Measurements from ENCODE around the gene PRCP. TPM values are rescaled to one million over a fixed set of nuclear protein-coding genes. Genes with fewer than 3 reads are reported as not detected.
A peak's percentile ranks its signal among the peaks of the same experiment; 100 is the strongest.

PRCP gene
- total RNA-seq, 2 experiments from 2014 or later = 24.5 to 30.1 TPM

DNA sequence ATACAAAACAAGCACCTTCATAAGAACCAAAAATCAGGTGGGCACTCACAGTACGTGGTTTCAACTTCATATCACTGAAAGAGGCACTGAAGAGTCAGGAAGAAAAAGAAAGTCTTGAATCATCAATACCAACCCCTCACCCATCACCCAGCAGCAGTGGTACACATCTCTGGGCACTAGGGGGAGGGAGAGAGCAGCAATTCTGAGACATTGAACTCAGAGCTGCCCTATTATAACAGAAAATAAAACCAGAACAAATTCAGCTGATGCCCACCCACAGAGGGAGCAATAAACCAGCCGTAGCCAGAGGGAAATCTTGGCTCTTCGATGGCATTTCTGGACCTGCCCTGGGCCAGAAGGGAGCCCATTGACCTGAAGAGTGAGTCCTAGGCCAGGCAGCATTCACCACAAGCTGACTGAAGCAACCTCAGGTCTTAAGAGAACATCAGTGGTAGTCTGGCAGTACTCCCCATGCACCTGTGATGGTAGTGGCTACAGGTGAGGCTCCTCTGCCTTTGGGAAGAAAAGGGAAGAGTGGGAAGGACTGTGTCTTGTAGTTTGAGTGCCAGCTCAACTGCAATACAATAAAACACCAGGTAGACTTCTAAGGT is 124.4 kb downstream of the PRCP start:
- Mint-ChIP-seq H3K9me3 (no peaks in the 10 kb centered on the region), H3K36me3 (ENCODE audit: low read depth) (no peaks in the 10 kb centered on the region), H3K4me1 (no peaks in the 10 kb centered on the region), H3K4me3 (no peak overlapping the region), H3K27ac (no peak overlapping the region), H3K27me3 (peaks cover 24% of the 10 kb centered on the region)
- CTCF ChIA-PET = interaction anchor here (0.6 to 2.1 kb wide), 11 partner anchors 8 to 1826 kb away, joined by 3 to 10 read pairs (median 4); partner anchors contain the start of gene PRCP
- DNase-seq = peak; percentile 44
- POLR2A ChIA-PET = no interaction called here

DNA sequence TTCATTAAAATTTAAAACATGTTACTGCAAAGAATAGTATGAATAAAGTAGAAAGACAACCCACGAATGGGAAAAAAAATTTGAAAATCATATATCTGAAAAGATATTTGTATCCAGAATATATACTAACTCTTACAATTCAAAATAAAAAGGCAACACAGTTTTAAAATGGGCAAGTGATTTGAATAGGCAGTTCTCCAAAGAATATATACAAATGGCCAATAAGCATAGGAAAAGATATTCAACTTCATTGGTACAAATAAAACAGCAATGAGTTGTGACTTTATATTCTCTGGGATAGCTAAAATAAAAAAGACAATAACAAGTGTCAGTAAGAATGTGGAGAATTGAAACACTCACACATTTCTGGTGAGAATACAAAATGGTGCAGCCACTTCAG is 125.0 kb downstream of the PRCP start:
- H3K4me1 Mint-ChIP-seq = no peaks in the 10 kb centered on the region
- POLR2A ChIA-PET = no interaction called here
- CTCF ChIA-PET = interaction anchor here (0.9 to 2.1 kb wide), 7 partner anchors 9 to 125 kb away, joined by 3 to 10 read pairs (median 5); partner anchors contain the start of gene PRCP

More for the DNA sequence above, 125.0 kb downstream of the PRCP start:
- DNase-seq = no peak
- H3K27ac Mint-ChIP-seq = no peak overlapping the region
- H3K4me3 Mint-ChIP-seq = no peak overlapping the region
- H3K9me3 Mint-ChIP-seq = no peaks in the 10 kb centered on the region
- H3K27me3 Mint-ChIP-seq = peaks cover 24% of the 10 kb centered on the region
- H3K36me3 Mint-ChIP-seq (ENCODE audit: low read depth) = no peaks in the 10 kb centered on the region

Other genes starting within 250 kb of the PRCP start
- not detected for gene FAM181B, start 166.6 kb downstream of the PRCP start, total RNA-seq
- 10 to 100 TPM; 10.1 to 11.0 TPM for gene DDIAS, start 1.3 kb upstream of the PRCP start, total RNA-seq
- gene RAB30, start 171.5 kb upstream of the PRCP start, total RNA-seq = 10 to 100 TPM in 1 of 2 experiments, 1 to 10 TPM in 1; 9.9 to 10.2 TPM